ENCODE results near the gene TMEM135. TPM values are rescaled to one million over a fixed set of nuclear protein-coding genes. Genes with fewer than 3 reads are reported as not detected.

The TMEM135 gene
- total RNA-seq, 1 donor from 2014 or later: 33.9 TPM

DNA sequence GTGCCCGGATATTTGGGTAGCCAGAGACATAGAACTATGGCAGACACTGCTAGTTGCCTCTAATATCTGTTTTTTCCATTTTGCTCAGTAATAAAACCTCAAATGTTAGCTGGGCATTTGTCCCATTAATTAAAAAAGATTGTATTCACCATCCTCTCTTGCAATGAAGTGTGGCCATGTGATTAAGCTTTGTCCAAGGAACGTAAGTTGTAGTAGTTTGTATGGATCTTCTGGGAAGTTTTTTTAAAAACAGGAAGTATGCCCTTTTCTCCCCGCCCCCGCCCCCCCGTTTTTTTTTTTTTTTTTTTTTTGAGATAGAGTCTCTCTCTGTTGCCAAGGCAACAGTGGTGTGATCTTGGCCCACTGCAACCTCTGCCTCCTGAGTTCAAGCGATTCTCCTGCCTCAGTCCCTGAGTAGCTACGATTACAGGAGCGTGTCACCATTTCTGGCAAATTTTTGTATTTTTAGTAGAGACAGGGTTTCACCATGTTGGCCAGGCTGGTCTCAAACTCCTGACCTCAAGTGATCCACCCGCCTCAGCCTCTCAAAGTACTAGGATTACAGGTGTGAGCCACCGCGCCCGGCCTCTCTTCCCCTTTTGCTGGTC is 1.7 kb upstream of the TMEM135 start:
- Mint-ChIP-seq H3K27me3 (no peaks in the 10 kb centered on the region), H3K27ac (no peak overlapping the region), H3K4me3 (peak overlapping the region; percentile 42), H3K9me3 (no peaks in the 10 kb centered on the region), H3K4me1 (ENCODE audit: unreplicated experiment) (peaks cover 27% of the 10 kb centered on the region), H3K36me3 (peaks cover 6% of the 10 kb centered on the region)
- TF ChIP-seq CTCF (conservative IDR thresholded peaks at IDR 0.05): no peak
- DNase-seq (ENCODE audit: extremely low spot score, unreplicated experiment): no peak

DNA sequence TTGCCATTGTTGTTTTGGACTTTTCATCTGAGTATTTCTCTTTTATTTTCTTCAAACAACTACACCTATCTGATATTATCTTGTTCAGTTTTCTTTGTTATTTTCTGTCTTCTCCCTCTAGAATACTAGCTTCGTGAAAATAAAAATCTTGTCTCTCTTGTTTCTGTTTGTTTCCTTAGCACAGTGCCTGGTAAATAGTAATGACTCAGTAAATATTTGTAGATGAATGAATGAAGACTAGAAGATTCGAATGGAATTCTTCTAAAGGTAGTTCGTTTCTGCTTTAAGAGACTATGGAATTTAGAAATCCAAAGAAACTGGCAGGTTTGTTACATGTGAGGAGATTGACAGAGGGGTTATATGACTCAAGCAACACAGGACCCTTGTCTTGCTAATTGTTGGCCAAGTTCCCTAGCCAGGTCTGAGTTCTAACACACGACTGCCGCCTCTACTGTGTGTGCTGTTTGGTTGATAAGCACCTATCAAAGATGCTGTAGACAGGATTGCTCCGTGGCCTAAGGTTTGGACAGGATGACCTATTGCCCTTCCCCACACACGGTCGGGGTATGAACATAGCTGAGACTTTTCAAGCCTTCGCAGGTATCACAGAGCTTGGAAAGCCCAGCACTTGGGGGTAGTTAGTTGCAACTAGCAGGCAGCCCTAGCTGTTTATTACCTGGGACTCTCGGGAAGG is 831 bp upstream of the TMEM135 start:
- Mint-ChIP-seq H3K27ac (peak overlapping the region; percentile 92), H3K36me3 (peaks cover 14% of the 10 kb centered on the region), H3K9me3 (no peaks in the 10 kb centered on the region), H3K27me3 (no peaks in the 10 kb centered on the region), H3K4me3 (peak overlapping the region; percentile 99), H3K4me1 (ENCODE audit: unreplicated experiment) (peaks cover 27% of the 10 kb centered on the region)
- TF ChIP-seq CTCF (conservative IDR thresholded peaks at IDR 0.05): no peak
- DNase-seq (ENCODE audit: extremely low spot score, unreplicated experiment): no peak

DNA sequence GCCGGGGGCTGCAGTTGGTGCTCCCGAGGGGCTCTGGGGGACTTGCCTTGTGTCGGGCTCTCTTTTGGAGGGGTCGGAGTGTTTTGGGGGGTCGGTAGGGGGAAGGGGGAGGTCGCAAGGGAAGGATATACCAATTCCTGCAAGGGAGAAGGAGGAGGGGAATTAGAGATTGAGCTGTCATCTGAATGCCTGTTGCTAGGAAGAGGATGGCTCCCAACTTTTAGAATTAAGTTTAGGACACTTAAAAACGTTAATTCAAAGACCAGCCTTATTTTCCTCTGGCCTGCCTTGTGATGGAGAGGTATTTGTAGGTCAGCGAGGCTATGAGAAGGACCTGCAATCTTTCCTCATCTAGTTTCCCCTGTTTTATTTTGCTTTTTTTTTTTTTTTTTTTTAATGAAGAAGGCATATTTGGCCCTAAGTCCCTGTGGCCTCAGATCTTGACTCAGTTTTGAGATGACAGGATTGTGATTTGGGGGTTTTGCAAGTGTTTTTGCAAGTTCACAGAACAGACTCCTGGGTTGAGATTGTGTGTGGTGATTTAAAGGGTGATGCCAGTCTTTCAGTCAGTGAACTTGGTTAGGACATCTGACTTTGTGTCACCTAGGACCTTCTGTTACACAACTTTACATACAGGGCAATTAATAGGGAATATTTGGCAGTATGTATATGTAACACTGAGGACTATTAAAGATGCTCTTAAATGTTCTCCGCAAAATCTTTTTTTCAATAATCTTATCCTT is 672 bp downstream of the TMEM135 start:
- Mint-ChIP-seq H3K4me3 (peak overlapping the region; percentile 99), H3K27me3 (no peaks in the 10 kb centered on the region), H3K4me1 (ENCODE audit: unreplicated experiment) (peaks cover 27% of the 10 kb centered on the region), H3K36me3 (peaks cover 22% of the 10 kb centered on the region), H3K27ac (peak overlapping the region; percentile 92), H3K9me3 (no peaks in the 10 kb centered on the region)
- DNase-seq (ENCODE audit: extremely low spot score, unreplicated experiment): no peak
- no peak for TF ChIP-seq CTCF (conservative IDR thresholded peaks at IDR 0.05)

DNA sequence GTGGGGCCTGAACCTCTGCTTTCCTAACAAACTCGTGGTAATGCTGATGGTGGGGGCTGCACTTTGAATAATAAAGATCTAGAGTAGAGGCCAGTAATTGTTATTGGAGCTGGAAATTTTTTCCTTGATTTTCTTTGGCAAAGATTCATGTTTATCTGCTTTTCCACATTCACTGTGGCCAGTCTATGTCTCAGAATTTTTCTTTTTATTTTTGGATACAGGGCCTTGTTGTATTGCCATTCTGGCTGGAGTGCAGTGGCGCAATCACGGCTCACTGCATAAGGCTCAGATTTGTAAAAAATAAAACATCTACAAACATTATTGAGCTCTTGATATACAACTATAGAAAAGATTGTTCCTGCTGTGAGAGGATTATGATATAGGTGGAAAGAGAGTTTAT is 1.6 kb downstream of the TMEM135 start:
- no peak overlapping the region for H3K27ac Mint-ChIP-seq
- peaks cover 27% of the 10 kb centered on the region for H3K4me1 Mint-ChIP-seq (ENCODE audit: unreplicated experiment)
- H3K27me3 Mint-ChIP-seq: no peaks in the 10 kb centered on the region
- TF ChIP-seq CTCF (conservative IDR thresholded peaks at IDR 0.05): no peak
- peak overlapping the region; percentile 99 for H3K4me3 Mint-ChIP-seq
- no peaks in the 10 kb centered on the region for H3K9me3 Mint-ChIP-seq
- H3K36me3 Mint-ChIP-seq: peaks cover 29% of the 10 kb centered on the region
- DNase-seq (ENCODE audit: extremely low spot score, unreplicated experiment): no peak

GRCh38 chr11:87043894-87044293 is 6.2 kb downstream of the TMEM135 start:
- no peak overlapping the region for H3K4me3 Mint-ChIP-seq
- H3K27ac Mint-ChIP-seq: no peak overlapping the region
- peaks cover 46% of the 10 kb centered on the region for H3K36me3 Mint-ChIP-seq
- TF ChIP-seq CTCF (conservative IDR thresholded peaks at IDR 0.05): no peak
- H3K27me3 Mint-ChIP-seq: no peaks in the 10 kb centered on the region
- peaks cover 13% of the 10 kb centered on the region for H3K4me1 Mint-ChIP-seq (ENCODE audit: unreplicated experiment)
- peaks cover 6% of the 10 kb centered on the region for H3K9me3 Mint-ChIP-seq
- DNase-seq (ENCODE audit: extremely low spot score, unreplicated experiment): no peak

All from type B pancreatic cell (in vitro differentiated cells).